AG04449 (cell line): ENCODE results near the gene WDR27.

Source experiments
- CTCF ChIA-PET: fragments of 350-600 bp; formaldehyde crosslinking; extraction: SDS; loops from one replicate; lab custom pipeline; 2021; ENCODE audit warnings: antibody characterized with exemption; lab: Yijun Ruan, JAX
- POLR2A ChIA-PET: fragments of 400-600, 350-600 bp; formaldehyde crosslinking; extraction: SDS; loops from one replicate; lab custom pipeline; 2020; ENCODE audit warnings: antibody characterized with exemption, inconsistent platforms; lab: Yijun Ruan, JAX
- DNase-seq: peaks from one replicate; pipeline ENCODE4 v3.0.0-alpha.2; 2010; ENCODE audit warnings: low read depth, low spot score
- H3K4me3 ChIP-seq: 2 replicates; pipeline ENCODE4 v1.5.1; 2011; ENCODE audit warnings: low read depth, mild to moderate bottlenecking, control low read depth, low read length
- CTCF ChIP-seq: IDR thresholded peaks from one replicate; pipeline ENCODE4 v1.5.1; 2011; ENCODE audit warnings: mild to moderate bottlenecking, moderate library complexity, low read length, control low read depth, inconsistent platforms; ENCODE audit not compliant: insufficient read depth; ENCODE audit errors: missing control alignments

Gene WDR27

GRCh38 chr6:169539176-169539897 lies 162.5 kb downstream of the WDR27 start:
- no peak for DNase-seq
- ChIA-PET POLR2A (no interaction called here), CTCF (interaction anchor here (0.9 to 1.5 kb wide), 2 partner anchors 32 to 582 kb away, joined by 3 read pairs; no protein-coding TSS in a partner anchor)
- TF ChIP-seq CTCF, result no peak
- H3K4me3 ChIP-seq, result no peak overlapping the region

- DNase-seq, result peak; percentile 66
Measured at GRCh38 chr6:169536446-169537170, 165.2 kb downstream of the WDR27 start.

GRCh38 chr6:169534039-169534421 lies 167.8 kb downstream of the WDR27 start:
- H3K4me3 ChIP-seq, result no peak overlapping the region
- DNase-seq, result no peak
- ChIA-PET POLR2A (no interaction called here), CTCF (interaction anchor here (0.7 kb wide), 1 partner anchor 161 kb away, joined by 3 read pairs; no protein-coding TSS in a partner anchor)
- no peak for TF ChIP-seq CTCF

More at GRCh38 chr6:169536446-169537170, 165.2 kb downstream of the WDR27 start:
- no peak overlapping the region for H3K4me3 ChIP-seq
- ChIA-PET CTCF (interaction anchor here (1.3 to 1.6 kb wide), 2 partner anchors 15 to 16 kb away, joined by 4 to 6 read pairs; no protein-coding TSS in a partner anchor), POLR2A (interaction anchor here (0.9 to 1.5 kb wide), 2 partner anchors 22 to 82 kb away, joined by 3 to 4 read pairs; no protein-coding TSS in a partner anchor)
- TF ChIP-seq CTCF, result no peak

GRCh38 chr6:169533301-169534038 lies 168.4 kb downstream of the WDR27 start:
- no peak for TF ChIP-seq CTCF
- no peak for DNase-seq
- POLR2A ChIA-PET, result no interaction called here
- CTCF ChIA-PET, result no interaction called here
- H3K4me3 ChIP-seq, result no peak overlapping the region

GRCh38 chr6:169530752-169531123 lies 171.1 kb downstream of the WDR27 start:
- POLR2A ChIA-PET, result no interaction called here
- no peak for DNase-seq
- no peak overlapping the region for H3K4me3 ChIP-seq
- CTCF ChIA-PET, result interaction anchor here (0.8 kb wide), 1 partner anchor 110 kb away, joined by 3 read pairs; no protein-coding TSS in a partner anchor
- TF ChIP-seq CTCF, result no peak
